BE2C (cell line): ENCODE results near the gene SFTPB.

Experiments used
- DNase-seq: peaks from one replicate; pipeline ENCODE4 v3.0.0-alpha.2; 2020
- H3K27me3 ChIP-seq: fragments of 250-450 bp; sonication (Bioruptor Pico); 2 replicates; pipeline ENCODE4 v1.5.1; 2020; ENCODE audit warnings: mild to moderate bottlenecking
- H3K36me3 ChIP-seq: fragments of 250-450 bp; sonication (Bioruptor Pico); 2 replicates; pipeline ENCODE4 v1.5.1; 2020; ENCODE audit warnings: mild to moderate bottlenecking
- H3K4me1 ChIP-seq: fragments of 250-450 bp; sonication (Bioruptor Pico); 2 replicates; pipeline ENCODE4 v1.5.1; 2020
- H3K4me3 ChIP-seq: 2 replicates; pipeline ENCODE4 v1.5.1; 2011; ENCODE audit warnings: low read depth, low read length
- H3K9me3 ChIP-seq: fragments of 250-450 bp; sonication (Bioruptor Pico); 2 replicates; pipeline ENCODE4 v1.5.1; 2020
- TF ChIP-seq, protein P1 (sequence below): IDR thresholded peaks from 2 replicates; pipeline ENCODE4 v1.5.1; 2012; ENCODE audit warnings: mild to moderate bottlenecking, low read depth, low read length

The SFTPB gene

DNA sequence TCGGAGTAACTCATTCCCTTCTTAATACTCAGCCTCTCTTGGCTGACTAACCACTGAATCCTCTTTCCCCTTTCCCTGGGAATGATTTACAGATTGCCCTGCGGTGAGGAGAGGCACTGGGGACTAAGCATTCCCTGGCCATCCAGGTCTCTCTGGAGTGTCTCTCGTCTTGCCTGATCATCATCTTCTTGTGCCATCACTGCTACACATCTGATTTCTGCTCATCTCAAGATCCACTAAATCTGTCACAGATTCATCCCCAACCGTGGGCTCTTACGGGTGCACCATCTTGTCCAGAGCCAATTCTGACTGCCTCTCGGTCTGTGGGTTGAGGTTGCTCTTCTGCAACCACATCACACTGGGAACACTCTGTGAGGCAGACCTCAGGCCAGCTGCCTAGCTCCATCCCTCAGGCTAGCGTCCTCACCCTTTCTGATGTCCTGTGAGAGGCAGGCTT is 12.0 kb downstream of the SFTPB start:
- no peaks in the 10 kb centered on the region for H3K27me3 ChIP-seq
- TF ChIP-seq, protein P1, sequence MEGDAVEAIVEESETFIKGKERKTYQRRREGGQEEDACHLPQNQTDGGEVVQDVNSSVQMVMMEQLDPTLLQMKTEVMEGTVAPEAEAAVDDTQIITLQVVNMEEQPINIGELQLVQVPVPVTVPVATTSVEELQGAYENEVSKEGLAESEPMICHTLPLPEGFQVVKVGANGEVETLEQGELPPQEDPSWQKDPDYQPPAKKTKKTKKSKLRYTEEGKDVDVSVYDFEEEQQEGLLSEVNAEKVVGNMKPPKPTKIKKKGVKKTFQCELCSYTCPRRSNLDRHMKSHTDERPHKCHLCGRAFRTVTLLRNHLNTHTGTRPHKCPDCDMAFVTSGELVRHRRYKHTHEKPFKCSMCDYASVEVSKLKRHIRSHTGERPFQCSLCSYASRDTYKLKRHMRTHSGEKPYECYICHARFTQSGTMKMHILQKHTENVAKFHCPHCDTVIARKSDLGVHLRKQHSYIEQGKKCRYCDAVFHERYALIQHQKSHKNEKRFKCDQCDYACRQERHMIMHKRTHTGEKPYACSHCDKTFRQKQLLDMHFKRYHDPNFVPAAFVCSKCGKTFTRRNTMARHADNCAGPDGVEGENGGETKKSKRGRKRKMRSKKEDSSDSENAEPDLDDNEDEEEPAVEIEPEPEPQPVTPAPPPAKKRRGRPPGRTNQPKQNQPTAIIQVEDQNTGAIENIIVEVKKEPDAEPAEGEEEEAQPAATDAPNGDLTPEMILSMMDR: no peak
- H3K36me3 ChIP-seq: no peaks in the 10 kb centered on the region
- H3K4me3 ChIP-seq: no peak overlapping the region
- H3K9me3 ChIP-seq: no peaks in the 10 kb centered on the region
- H3K4me1 ChIP-seq: no peaks in the 10 kb centered on the region
- no peak for DNase-seq

DNA sequence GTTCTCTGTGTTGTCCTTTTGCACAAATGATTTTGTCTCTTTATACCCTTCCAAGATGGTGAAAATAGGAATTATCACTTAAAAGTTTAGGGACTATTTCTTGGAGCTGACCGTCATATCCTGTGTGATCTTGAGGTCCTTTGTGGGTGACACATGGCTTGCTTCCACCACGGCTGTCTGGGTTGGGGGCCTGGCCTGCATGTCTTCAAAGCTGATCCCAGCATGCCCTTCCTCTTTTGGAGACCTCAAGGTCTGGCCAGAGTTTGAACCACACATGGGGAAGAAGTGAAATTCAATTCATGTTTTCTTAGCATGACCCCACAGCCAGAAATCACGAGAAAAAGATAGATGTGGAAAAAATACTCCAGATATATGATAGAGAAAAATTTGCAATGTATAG is 14.0 kb downstream of the SFTPB start:
- DNase-seq: no peak
- Histone ChIP-seq H3K9me3 (no peaks in the 10 kb centered on the region), H3K4me3 (no peak overlapping the region), H3K36me3 (peaks cover 8% of the 10 kb centered on the region), H3K4me1 (no peaks in the 10 kb centered on the region), H3K27me3 (no peaks in the 10 kb centered on the region)
- TF ChIP-seq, protein P1: no peak

DNA sequence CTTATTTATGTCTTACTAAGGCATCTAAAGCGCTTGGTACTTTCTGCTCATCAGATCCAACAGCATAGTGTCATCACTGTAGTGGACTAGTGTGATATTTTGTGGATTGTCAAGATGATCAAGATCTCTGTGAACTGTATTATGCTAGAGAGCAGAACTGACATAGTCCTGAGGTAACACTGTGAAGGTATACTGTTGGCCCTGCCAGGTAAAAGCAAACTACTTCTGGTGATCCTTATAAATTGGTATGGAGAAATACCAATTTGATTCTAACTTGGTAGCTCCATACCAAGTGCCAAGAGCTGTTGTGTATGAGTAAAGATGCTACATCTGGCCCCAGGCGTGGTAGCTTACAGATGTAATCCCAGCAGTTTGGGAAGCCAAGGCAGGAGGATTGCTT is 15.9 kb downstream of the SFTPB start:
- Histone ChIP-seq H3K36me3 (peaks cover 16% of the 10 kb centered on the region), H3K27me3 (no peaks in the 10 kb centered on the region), H3K4me1 (no peaks in the 10 kb centered on the region), H3K9me3 (no peaks in the 10 kb centered on the region), H3K4me3 (no peak overlapping the region)
- no peak for DNase-seq
- TF ChIP-seq, protein P1: no peak

DNA sequence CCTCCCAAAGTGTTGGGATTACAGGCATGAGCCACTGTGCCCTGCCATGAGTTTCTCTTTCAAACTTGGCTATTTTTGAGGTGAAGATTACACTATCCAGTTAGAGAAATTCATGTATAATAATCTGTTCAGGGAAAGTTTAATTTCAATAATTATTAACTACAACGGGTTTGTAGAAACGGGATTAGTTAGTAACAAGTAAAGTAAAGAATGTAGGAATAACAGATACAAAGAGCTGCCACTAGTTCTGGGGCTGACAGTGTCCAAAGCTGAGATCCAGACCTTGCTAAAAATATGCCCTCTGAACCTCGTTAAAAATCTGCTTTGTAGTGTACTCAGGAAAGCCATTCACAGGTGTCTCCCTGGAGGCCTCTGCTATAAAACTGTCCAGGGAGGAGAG is 16.9 kb downstream of the SFTPB start:
- Histone ChIP-seq H3K36me3 (peaks cover 21% of the 10 kb centered on the region), H3K27me3 (no peaks in the 10 kb centered on the region), H3K9me3 (no peaks in the 10 kb centered on the region), H3K4me3 (no peak overlapping the region), H3K4me1 (no peaks in the 10 kb centered on the region)
- DNase-seq: no peak
- TF ChIP-seq, protein P1: no peak

DNA sequence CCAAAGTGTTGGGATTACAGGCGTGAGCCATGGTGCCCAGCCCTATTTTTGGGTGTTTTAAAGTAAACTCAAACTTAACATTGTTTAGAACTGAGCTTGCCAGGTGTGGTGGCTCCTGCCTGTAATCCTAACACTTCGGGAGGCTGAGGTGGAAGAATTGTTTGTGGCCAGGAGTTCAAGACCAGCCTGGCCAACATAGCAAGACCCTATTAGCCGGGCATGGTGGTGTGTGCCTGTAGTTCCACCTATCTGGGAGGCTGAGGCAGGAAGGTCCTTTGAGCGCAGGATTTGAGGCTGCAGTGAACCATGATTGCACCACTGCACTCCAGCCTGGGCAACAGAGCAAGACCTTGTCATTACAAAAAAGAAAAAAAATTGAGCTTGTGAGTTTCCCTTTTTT is 17.5 kb downstream of the SFTPB start:
- DNase-seq: no peak
- peaks cover 27% of the 10 kb centered on the region for H3K36me3 ChIP-seq
- no peaks in the 10 kb centered on the region for H3K4me1 ChIP-seq
- H3K4me3 ChIP-seq: no peak overlapping the region
- TF ChIP-seq, protein P1: no peak
- H3K27me3 ChIP-seq: no peaks in the 10 kb centered on the region
- no peaks in the 10 kb centered on the region for H3K9me3 ChIP-seq

DNA sequence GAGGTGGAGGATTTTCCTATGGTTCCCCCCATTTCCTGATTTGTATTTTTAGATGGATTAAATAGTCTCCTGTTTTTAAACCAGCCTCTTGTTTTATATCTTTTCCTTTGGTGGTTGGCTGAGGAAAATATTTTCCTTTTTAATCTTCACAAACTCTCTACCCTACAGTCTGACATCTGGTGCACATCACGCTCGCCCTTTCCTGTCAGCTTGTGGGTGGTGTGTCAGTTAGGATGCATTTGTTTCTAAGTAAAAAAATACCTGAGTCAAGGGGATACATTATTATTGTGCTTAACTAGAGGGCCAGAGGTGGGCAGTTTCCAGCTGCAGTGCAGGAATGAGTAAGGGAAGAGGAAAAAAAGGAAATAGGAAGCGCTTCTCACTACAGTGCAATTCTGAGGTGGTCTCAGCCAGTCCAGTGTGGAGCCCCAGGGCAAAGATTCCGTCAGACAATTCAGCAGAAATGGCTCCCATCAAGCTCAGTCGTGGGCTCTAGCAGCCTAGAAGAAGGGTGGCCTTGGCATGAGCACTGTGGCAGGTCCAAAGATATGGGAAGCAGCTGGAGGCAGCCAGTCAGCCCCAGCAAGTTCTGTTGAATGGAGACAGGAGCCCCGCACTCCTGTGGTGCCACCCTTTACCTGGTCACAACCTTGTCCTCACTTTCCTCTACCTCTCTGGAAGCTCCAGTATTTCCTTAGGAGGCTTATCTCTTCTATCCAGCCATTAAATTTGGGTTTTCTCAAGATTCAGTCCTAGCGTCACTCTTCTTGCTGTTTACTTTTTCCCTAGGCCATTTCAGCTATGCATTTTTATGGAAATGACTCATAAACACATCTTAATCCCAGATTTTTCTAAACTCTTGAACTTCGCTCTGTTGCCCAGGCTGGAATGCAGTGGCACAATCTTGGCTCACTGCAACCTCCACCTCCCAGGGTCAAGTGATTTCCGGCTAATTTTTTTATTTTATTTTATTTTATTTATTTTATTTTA is 18.5 kb downstream of the SFTPB start:
- Histone ChIP-seq H3K9me3 (no peaks in the 10 kb centered on the region), H3K4me3 (no peak overlapping the region), H3K4me1 (no peaks in the 10 kb centered on the region), H3K36me3 (peaks cover 33% of the 10 kb centered on the region), H3K27me3 (no peaks in the 10 kb centered on the region)
- DNase-seq: no peak
- TF ChIP-seq, protein P1: no peak
